Vagina (tissue), 2 donors: ENCODE results near the gene HACD1.

Experiments used
- POLR2AphosphoS5 ChIP-seq, 2 donors: sonication (generic); formaldehyde crosslinking; IDR thresholded peaks; one replicate each; pipeline ENCODE4 v1.9.0; 2017; ENCODE audit warnings: antibody characterized with exemption in 2 of 2, mild to moderate bottlenecking in 2 of 2, low read depth in 1 of 2; ENCODE audit not compliant: insufficient read depth in 1 of 2
- TF ChIP-seq, protein P1 (sequence below), 3 experiments: fragments of 450-650 bp in 2 of 3; fragments of 200-600 bp in 1 of 3; sonication (generic) in 1 of 3; IDR thresholded peaks; one replicate each; pipeline ENCODE4 v1.5.1; 2017 to 2019; ENCODE audit warnings: antibody characterized with exemption in 3 of 3, mild to moderate bottlenecking in 2 of 3, moderate library complexity in 2 of 3

GRCh38 chr10:17599089-17599488 lies 18.1 kb downstream of the HACD1 start:
- TF ChIP-seq, protein P1, sequence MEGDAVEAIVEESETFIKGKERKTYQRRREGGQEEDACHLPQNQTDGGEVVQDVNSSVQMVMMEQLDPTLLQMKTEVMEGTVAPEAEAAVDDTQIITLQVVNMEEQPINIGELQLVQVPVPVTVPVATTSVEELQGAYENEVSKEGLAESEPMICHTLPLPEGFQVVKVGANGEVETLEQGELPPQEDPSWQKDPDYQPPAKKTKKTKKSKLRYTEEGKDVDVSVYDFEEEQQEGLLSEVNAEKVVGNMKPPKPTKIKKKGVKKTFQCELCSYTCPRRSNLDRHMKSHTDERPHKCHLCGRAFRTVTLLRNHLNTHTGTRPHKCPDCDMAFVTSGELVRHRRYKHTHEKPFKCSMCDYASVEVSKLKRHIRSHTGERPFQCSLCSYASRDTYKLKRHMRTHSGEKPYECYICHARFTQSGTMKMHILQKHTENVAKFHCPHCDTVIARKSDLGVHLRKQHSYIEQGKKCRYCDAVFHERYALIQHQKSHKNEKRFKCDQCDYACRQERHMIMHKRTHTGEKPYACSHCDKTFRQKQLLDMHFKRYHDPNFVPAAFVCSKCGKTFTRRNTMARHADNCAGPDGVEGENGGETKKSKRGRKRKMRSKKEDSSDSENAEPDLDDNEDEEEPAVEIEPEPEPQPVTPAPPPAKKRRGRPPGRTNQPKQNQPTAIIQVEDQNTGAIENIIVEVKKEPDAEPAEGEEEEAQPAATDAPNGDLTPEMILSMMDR (IDR thresholded peaks at IDR 0.05): no peak
- TF ChIP-seq POLR2AphosphoS5 (IDR thresholded peaks at IDR 0.05; ENCODE audit: insufficient read depth in 1 of 2, low read depth in 1 of 2): no peak
